GM15510 (cell line): ENCODE data around the gene GMPPB.

Experiments
- POLR2A ChIP-seq: IDR thresholded peaks from 3 replicates; pipeline ENCODE4 v1.6.1; 2011; ENCODE audit warnings: borderline replicate concordance; ENCODE audit not compliant: insufficient read length; ENCODE audit errors: extremely low read depth

The GMPPB gene

DNA sequence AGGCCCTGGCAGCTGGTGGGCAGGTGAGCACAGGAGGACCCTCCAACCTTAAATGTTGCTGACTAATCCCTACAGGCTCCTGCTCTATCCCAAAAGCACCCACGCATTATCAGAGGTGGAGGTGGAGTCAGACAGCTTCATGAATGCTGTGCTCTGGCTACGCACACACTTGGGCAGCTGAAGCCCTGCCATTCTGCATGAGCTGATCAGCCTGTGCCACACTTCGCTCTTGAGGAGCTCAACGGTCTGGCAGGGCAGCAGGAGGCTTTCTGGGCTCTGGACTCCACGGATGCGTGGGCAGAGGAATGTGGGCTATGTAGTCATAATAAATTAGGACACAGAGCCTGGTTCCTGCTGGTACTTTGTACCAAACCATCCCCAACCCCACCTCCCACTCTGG lies 40.6 kb downstream of the GMPPB start:
- no peak for TF ChIP-seq POLR2A

DNA sequence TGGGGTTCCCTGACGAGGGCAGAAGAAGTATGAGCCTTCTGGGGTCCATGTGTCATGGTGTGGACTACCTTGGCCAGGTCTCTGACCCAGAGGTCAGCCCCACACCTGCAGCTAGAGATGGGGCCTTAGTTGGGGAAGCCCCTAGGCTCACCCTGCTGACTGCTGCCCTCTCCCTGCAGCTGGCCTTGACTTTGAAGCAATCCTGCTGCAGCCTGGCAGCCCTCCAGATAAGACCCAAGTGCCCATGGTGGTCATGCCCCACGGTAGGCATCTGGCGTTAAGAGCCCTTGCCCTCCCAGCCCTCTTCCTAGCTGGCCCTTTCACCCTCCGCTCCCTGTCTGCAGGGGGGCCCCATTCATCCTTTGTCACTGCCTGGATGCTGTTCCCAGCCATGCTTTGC lies 42.2 kb downstream of the GMPPB start:
- TF ChIP-seq POLR2A, result no peak

DNA sequence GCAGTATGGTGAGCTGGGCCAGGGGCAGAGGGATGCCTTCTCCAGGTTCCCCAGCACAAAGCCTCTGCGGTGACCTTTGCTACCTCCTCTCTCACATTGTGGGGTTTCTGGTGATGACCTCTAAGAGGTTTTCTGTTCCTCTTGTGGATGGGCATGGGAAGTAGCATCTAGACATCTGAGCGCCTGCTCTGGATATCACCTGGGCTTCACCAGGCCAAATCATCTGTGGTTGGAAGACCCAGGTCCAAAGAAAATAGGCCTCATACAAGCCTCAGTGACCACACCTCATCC lies 42.6 kb downstream of the GMPPB start:
- TF ChIP-seq POLR2A, result no peak

DNA sequence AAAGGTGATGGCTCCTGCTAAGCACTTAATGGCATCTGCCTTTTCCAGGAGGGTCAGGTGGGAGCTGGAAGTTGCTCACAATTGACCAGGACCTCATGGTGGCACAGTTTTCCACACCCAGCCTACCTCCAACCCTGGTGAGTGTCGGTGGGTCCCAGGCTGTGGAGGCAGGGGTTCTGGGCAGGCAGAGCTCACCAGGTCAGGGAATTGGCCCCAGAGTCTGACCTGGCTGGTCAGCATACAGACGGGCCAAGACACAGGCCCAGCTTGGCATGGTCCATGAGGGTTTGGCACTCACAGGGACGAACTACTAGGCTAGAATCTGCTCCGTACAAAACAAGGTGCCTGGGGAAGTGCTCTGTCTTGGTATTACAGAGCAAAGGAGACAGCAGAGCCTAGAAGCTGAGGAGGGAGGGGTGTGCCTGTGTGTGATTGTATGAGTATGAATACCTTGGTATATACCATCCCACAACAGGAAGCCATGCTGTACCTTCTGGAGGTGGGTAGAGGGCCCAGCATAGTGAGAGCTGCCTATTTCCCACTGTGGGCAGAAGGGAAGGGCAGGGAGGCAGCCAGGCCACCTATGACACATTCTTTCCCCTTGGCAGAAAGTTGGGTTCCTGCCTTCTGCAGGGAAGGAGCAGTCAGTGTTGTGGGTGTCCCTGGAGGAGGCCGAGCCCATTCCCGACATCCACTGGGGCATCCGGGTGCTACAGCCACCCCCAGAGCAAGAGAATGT lies 43.1 kb downstream of the GMPPB start:
- TF ChIP-seq POLR2A, result no peak

DNA sequence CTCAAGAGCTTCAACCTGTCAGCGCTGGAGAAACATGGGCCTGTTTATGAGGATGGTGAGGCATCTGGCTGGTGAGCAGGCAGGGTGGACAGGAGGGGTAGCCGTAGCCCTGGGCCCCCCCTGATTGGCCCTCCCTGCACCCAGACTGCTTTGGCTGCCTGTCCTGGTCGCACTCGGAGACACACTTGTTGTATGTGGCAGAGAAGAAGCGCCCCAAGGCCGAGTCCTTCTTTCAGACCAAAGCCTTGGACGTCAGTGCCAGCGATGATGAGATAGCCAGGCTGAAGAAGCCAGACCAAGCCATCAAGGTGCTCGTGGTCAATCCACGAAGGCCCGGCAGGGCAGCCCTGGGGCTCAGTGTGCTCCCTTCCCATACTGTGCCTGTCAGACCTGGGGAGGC lies 47.8 kb downstream of the GMPPB start:
- no peak for TF ChIP-seq POLR2A

DNA sequence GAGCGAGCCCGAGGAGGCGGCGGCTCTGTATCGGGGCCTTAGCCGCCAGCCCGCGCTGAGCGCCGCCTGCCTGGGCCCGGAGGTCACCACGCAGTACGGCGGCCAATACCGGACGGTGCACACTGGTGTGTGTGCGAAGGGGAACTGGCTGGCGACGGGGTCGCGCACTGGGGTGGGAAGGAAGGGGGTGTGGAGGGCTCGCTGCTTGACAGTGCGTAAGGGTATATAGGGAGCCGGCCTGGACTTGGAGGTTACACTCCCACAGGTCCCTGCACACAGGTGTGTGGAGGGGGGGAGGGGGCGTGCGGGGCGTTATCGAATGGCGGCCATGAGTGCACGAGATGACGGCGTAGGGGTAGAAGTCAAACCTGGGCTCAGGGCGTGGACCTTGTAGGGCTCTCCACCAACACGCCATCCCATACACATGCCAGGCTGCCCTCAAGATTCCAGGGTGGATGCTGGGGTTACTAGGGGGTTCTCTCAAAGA lies 49.2 kb downstream of the GMPPB start:
- TF ChIP-seq POLR2A, result no peak

DNA sequence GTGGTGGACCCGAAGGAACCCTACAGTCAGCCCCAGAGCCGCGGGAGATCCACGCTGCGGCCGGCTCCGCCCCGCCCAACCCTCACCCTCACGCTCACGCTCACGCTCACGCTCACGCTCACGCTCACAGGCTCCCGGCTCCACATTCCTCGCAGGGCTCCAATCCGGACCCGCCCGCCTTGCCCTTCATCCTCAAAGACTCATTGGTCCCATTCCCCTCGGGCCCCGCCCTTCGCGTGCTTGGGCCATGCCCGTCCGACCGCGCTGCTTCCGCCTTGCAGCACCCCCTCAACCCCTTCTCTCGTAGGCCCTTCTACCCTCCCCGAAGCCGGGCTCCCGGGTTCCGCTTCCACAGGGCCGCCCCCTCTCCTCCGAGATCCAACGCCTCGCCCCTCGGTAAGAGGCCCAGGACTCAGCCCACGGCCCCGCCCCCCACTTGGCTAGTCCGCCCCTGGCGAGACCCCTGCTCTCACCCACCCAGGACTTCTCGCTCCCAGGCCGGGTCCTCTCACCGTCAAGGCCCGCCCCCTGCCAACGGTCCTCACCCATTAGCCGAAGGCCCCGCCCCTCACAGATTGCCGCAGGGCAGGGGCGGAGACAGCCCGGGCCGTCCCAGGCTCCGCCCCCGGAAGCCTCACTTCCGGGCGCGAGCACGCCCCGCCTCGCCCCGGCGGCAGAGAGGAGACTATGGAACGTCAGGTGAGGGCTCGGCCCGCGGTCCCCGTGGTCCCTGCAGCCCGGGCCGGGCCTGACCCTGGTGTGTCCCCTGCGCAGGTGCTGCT lies 49.8 kb downstream of the GMPPB start, which contains the start of gene APEH:
Gene APEH, plus strand, starts transcription at position 637 of the 782 bp plus-strand sequence. Its CDS starts 51 bp downstream, at position 688.
- TF ChIP-seq POLR2A, result peak; percentile 84

DNA sequence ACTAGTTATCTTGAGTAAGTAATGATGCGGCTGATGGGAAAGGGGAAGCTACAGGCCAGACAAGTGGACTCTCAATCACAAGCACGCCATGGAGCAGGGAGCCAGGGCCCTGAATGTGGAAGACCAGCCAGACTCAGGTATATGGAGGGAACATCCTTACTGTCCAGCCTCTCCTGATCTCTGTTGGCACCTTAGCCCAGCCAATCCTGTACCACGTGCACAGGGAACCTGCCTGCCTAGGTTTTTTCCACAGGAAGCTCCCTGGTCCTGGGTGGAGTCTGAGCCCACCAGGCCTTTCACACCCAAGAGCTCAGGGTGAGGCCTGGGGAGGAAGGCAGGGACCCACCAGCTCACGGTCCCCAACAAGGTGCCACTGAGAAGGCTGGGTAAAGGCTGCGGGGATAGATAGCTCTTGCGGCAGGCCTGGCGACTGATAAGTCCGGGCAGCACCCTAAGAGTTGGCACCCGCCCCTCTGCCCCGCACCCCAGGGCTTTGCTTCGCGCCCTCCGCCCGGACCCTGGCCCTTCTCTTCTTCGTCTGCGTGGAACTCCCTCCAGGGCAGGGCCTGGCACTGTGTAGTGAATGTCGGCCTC lies 50.5 kb downstream of the GMPPB start:
- no peak for TF ChIP-seq POLR2A

DNA sequence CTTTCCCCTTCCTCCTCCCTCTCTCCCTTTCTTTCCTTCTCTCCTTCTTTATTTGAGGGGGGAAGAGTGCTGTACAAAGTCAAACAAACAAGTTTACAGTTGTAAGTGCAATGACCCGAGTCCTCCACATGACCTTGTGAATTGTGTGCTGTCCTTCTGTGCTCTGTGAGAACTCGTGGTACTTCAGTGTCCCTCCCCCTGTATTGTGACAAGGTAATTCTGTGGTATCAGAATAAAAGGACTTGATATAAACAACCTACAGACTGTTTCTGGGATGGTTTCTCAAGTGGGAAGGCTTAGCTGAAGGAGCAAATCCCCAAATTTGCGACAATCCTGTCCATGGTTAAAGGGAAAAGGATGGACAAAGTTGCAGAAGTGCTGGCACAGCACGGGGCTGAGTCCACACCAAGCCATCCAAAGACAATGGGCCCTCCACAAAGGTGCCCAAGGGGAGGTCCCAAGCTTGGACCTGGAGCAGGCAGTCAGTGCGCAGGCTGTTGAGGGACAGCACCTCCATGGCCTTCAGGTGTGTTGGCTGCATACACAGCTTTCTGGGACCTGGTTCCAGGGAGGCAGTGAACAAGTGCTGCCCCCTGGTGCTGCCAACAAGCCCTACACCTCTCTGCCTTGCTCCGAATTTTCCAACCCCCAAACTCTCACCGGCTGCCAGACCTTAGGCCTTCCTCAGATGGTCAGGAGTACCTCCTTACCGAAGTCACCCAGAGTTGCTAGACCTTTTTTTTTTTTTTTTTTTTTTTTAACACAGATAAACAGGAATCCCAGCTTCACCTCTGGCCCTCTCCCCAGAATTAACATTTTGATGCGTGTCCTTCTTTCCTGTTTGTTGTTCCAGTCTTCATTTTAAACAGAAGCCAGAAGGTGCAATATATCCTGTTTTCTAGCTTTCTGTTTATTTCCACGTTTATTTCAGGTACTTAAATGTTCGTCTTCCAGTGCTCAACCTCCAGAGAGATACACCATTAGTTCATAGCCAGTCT lies 52.2 kb downstream of the GMPPB start:
- peak; percentile 16 for TF ChIP-seq POLR2A

DNA sequence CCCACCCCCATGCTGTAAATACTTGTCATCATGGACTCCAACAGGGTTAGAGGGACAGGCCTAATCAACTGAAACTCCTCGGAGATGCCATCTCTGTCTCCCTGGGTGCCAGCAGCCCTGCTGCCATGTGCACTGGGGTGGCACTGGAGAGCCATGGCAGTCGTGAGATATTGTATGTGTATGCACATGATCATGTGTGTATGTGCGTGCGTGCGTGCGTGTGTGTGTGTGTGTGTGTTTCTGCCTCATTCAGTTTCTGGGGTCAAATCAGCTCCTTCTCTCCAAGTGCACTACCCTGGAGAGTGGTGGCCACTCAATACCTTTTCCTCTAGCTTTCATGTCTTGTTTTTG lies 52.8 kb downstream of the GMPPB start:
- no peak for TF ChIP-seq POLR2A
